ENCODE results near the gene FGF14. TPM values are rescaled to one million over a fixed set of nuclear protein-coding genes. Genes with fewer than 3 reads are reported as not detected.
A peak's percentile ranks its signal among the peaks of the same experiment; 100 is the strongest.

FGF14 gene
- total RNA-seq, 1 donor from 2014 or later: 2.9 TPM

DNA sequence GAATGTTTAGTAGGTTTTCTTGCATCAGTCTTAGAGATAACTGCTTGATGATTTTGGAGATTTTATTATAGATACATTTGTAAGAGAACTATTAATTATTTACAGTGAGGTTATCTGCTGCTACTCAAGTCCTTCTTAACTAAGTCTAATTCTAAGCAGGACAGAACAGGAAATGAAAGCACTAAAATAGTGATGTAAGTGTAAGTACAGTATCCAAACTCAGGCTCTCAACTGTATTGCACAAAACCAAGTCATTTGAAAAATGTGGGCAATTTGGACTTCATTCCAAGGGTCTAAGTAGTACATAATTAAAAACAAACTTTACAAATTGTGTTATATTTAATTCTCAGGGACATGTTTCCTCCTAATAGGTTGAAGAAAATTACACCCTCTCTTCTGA is 532.3 kb downstream of the FGF14 start:
- Histone ChIP-seq H3K4me3 (peak overlapping the region; percentile 58), H3K27ac (replicated peaks) (peak overlapping the region; percentile 86), H3K27me3 (ENCODE audit: low read depth) (no peaks in the 10 kb centered on the region), H3K4me1 (peaks cover 6% of the 10 kb centered on the region), H3K9me3 (replicated peaks) (no peaks in the 10 kb centered on the region), H3K36me3 (no peaks in the 10 kb centered on the region)
- TF ChIP-seq, protein P1, sequence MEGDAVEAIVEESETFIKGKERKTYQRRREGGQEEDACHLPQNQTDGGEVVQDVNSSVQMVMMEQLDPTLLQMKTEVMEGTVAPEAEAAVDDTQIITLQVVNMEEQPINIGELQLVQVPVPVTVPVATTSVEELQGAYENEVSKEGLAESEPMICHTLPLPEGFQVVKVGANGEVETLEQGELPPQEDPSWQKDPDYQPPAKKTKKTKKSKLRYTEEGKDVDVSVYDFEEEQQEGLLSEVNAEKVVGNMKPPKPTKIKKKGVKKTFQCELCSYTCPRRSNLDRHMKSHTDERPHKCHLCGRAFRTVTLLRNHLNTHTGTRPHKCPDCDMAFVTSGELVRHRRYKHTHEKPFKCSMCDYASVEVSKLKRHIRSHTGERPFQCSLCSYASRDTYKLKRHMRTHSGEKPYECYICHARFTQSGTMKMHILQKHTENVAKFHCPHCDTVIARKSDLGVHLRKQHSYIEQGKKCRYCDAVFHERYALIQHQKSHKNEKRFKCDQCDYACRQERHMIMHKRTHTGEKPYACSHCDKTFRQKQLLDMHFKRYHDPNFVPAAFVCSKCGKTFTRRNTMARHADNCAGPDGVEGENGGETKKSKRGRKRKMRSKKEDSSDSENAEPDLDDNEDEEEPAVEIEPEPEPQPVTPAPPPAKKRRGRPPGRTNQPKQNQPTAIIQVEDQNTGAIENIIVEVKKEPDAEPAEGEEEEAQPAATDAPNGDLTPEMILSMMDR (IDR thresholded peaks at IDR 0.05; ENCODE audit: borderline replicate concordance): no peak
- intact Hi-C loops (cut with micrococcal nuclease): no loop called here
- DNase-seq: no peak

DNA sequence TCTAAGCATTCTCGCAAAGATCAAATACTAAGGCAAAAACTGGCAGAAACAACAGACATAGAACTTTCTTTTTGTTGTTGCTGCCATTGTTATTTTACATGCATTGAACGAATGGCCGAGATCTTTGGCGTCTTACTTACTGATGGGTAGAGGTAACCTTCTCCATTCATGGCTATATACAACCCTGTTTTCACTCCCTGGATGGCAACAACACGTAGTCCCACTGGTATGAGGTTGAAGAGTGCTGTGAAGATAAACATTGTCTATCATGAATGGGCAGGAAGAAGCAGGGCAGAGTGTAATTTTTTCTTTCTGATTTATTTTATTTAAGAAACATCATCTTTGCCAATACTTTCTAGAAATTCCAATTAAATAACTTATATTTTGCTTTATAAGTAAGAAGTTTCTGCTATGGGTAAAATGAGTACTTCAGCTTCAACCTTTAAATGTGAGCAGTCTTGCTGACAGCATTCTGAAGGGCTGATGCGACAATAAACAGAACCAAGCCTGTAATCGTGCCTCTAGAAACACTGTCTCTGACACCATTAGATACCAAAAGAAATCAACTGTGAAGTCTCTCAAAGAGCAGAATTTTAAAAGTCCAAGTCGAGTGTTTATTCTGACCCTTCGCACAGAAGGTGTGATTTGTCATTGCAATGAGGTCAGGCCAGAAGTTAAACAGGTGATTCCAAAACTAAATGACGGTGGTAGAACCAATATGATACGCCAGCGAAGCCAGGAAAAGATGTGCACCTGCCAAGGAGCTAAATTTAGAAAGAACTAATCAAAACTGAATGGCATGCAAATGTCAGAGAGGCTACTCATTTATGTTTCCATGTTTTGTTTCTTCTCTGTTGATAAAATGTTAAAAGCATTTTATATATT is 533.0 kb downstream of the FGF14 start:
- Histone ChIP-seq H3K4me3 (peak overlapping the region; percentile 58), H3K27ac (replicated peaks) (peak overlapping the region; percentile 86)
- intact Hi-C loops (cut with micrococcal nuclease): no loop called here

DNA sequence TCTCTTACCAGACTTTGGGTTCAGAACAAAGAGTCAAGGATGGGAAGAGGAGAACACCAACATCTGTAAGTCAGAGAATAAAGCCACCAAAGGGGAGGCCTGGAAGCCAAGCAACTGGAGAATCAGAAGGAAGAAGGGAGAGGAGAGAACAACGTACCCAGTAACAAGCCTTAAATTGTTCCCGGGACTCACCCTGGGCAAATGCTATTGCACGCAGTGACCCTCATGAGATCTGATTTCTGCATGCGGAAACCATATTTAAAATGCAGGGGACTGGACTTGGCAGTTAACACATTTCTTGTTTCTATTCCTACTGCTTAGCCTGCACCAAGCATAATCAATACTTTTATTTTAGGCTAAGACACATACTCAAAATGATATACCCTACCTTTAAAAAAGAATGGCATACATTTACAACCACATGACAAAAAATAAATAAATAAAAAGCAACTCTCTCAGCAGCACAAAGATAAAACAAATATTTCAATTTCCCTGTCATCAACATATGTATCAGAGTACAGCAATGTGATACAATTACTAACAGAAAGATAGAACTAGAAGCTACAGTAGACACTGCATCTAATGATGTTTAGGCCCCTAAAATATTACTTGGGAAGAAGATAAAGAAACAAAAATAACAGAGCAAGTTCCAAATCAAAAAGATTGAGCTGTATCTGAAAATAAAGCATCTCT is 534.8 kb downstream of the FGF14 start:
- peak overlapping the region; percentile 86 for H3K27ac ChIP-seq (replicated peaks)
- H3K27me3 ChIP-seq (ENCODE audit: low read depth): no peaks in the 10 kb centered on the region
- DNase-seq: no peak
- H3K4me3 ChIP-seq: peak overlapping the region; percentile 58
- peaks cover 6% of the 10 kb centered on the region for H3K4me1 ChIP-seq
- no peaks in the 10 kb centered on the region for H3K36me3 ChIP-seq
- TF ChIP-seq, protein P1 (IDR thresholded peaks at IDR 0.05; ENCODE audit: borderline replicate concordance): no peak
- no peaks in the 10 kb centered on the region for H3K9me3 ChIP-seq (replicated peaks)
- intact Hi-C loops (cut with micrococcal nuclease): no loop called here

More for the DNA sequence above, 533.0 kb downstream of the FGF14 start:
- H3K36me3 ChIP-seq: no peaks in the 10 kb centered on the region
- TF ChIP-seq, protein P1 (IDR thresholded peaks at IDR 0.05; ENCODE audit: borderline replicate concordance): no peak
- no peaks in the 10 kb centered on the region for H3K27me3 ChIP-seq (ENCODE audit: low read depth)
- no peaks in the 10 kb centered on the region for H3K9me3 ChIP-seq (replicated peaks)
- no peak for DNase-seq
- H3K4me1 ChIP-seq: peaks cover 6% of the 10 kb centered on the region

DNA sequence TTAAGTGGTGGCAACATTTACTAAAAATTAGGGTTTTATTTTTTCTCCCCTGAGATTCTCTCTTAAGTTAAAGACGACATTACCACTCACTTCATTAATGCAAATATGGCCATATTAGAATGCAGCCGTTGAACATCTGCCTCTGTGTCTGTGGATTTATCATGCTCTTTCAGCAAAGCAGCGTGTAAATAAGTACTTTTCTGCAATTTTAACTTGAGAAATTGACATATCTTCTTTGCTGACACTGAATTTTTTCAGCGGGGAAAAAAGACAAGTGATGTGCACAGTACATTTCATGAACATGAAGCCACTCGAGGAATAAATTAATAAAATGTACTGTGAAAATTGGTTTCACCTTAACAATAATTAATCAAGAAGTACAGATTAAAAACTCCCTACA is 543.0 kb downstream of the FGF14 start:
- Histone ChIP-seq H3K36me3 (no peaks in the 10 kb centered on the region), H3K27ac (replicated peaks) (no peak overlapping the region), H3K9me3 (replicated peaks) (no peaks in the 10 kb centered on the region), H3K27me3 (ENCODE audit: low read depth) (no peaks in the 10 kb centered on the region), H3K4me1 (no peaks in the 10 kb centered on the region), H3K4me3 (no peak overlapping the region)
- DNase-seq: no peak
- TF ChIP-seq, protein P1 (IDR thresholded peaks at IDR 0.05; ENCODE audit: borderline replicate concordance): no peak
- intact Hi-C loops (cut with micrococcal nuclease): no loop called here

DNA sequence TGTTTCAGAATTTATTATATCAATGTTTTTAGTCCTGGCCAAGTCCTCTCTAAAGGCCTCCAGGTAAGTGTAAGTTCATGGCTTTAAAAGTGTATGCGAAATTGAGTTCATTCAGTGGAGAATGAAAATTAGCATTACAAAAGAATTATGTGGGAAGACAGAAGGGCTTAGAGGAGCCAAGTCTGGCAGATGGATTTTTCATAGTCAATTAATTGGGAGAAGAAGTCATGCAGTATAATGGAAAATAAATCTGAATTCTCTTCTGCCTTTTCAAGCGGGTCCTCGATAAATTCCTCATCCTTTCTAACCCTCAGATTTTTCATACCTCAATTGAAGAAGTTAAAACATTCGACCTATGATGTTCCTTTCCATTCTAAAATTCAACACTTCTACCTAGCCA is 555.1 kb downstream of the FGF14 start:
- intact Hi-C loops (cut with micrococcal nuclease): no loop called here
- Histone ChIP-seq H3K27ac (replicated peaks) (no peak overlapping the region), H3K9me3 (replicated peaks) (no peaks in the 10 kb centered on the region), H3K4me1 (no peaks in the 10 kb centered on the region), H3K4me3 (no peak overlapping the region), H3K36me3 (no peaks in the 10 kb centered on the region), H3K27me3 (ENCODE audit: low read depth) (no peaks in the 10 kb centered on the region)
- DNase-seq: no peak
- TF ChIP-seq, protein P1 (IDR thresholded peaks at IDR 0.05; ENCODE audit: borderline replicate concordance): no peak
